Sigmoid colon (tissue), 4 donors: ENCODE measurements around the gene RBM18.

Experiments used
- CTCF ChIP-seq, 4 experiments: fragments of 450-650 bp in 3 of 4; fragments of 200-600 bp in 1 of 4; IDR thresholded peaks; one replicate each; pipeline ENCODE4 v1.5.1; 2016 to 2019; ENCODE audit warnings: antibody characterized with exemption in 4 of 4, mild to moderate bottlenecking in 3 of 4, moderate library complexity in 2 of 4
- EP300 ChIP-seq, 4 donors: sonication (generic); formaldehyde crosslinking; IDR thresholded peaks; one replicate each; pipeline ENCODE4 v1.6.1; 2017; ENCODE audit warnings: antibody characterized with exemption in 4 of 4
- POLR2A ChIP-seq, 2 donors: fragments of 450-650 bp; IDR thresholded peaks; one replicate each; pipeline ENCODE4 v1.6.1; 2016; ENCODE audit warnings: antibody characterized with exemption in 2 of 2, mild to moderate bottlenecking in 2 of 2, moderate library complexity in 2 of 2
- POLR2AphosphoS5 ChIP-seq, 4 donors: sonication (generic); formaldehyde crosslinking; IDR thresholded peaks; one replicate each; pipeline ENCODE4 v1.6.1; 2017; ENCODE audit warnings: antibody characterized with exemption in 4 of 4

GRCh38 chr9:122216798-122217418 is 47.7 kb downstream of the RBM18 start:
- TF ChIP-seq POLR2AphosphoS5 (IDR thresholded peaks at IDR 0.05) (no peak), CTCF (IDR thresholded peaks at IDR 0.05) (no peak), EP300 (IDR thresholded peaks at IDR 0.05) (no peak), POLR2A (IDR thresholded peaks at IDR 0.05) (no peak)
